GM19395 (cell line): ENCODE results near the gene SCEL.
"Not testable (repeated sequence)": the region's sequence is repeated elsewhere in the genome, so short reads cannot be mapped to it uniquely, and the experiment has no call there.

Experiments used
- ATAC-seq: cut with Tn5 transposase; IDR thresholded peaks from one replicate; pipeline ENCODE4 v1.9.1; 2021; ENCODE audit warnings: mild to moderate bottlenecking, moderate library complexity; ENCODE audit not compliant: unreplicated experiment

Gene SCEL, protein sequence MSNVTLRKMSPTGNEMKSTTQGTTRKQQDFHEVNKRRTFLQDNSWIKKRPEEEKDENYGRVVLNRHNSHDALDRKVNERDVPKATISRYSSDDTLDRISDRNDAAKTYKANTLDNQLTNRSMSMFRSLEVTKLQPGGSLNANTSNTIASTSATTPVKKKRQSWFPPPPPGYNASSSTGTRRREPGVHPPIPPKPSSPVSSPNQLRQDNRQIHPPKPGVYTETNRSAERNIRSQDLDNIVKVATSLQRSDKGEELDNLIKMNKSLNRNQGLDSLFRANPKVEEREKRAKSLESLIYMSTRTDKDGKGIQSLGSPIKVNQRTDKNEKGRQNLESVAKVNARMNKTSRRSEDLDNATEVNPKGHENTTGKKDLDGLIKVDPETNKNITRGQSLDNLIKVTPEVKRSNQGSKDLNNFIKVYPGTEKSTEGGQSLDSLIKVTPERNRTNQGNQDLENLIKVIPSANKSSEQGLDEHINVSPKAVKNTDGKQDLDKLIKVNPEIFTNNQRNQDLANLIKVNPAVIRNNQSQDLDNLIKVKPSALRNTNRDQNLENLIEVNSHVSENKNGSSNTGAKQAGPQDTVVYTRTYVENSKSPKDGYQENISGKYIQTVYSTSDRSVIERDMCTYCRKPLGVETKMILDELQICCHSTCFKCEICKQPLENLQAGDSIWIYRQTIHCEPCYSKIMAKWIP

DNA sequence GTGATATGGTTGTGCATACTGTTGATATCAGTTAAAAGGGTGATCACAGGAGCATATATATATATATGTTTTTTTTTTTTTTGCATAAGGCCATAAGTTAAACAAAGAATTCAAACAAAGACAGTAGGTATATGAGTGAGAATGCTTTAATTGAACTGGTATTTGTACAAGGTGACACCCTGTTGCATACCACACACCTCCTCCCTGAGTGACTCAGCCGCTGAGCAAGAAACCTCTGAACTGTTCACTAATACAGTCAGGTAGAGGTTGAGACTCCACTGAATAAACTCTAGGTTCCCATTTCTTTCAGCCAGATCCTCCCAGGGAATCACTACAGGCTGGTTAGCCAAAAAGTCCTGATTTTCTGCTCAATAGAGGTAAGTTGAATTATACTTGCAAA lies at the start of gene SCEL:
Gene SCEL (plus strand): TSS at position 259 of the 400 bp plus-strand sequence. CDS start 20,170 bp downstream, outside the sequence.
- no peak for ATAC-seq

DNA sequence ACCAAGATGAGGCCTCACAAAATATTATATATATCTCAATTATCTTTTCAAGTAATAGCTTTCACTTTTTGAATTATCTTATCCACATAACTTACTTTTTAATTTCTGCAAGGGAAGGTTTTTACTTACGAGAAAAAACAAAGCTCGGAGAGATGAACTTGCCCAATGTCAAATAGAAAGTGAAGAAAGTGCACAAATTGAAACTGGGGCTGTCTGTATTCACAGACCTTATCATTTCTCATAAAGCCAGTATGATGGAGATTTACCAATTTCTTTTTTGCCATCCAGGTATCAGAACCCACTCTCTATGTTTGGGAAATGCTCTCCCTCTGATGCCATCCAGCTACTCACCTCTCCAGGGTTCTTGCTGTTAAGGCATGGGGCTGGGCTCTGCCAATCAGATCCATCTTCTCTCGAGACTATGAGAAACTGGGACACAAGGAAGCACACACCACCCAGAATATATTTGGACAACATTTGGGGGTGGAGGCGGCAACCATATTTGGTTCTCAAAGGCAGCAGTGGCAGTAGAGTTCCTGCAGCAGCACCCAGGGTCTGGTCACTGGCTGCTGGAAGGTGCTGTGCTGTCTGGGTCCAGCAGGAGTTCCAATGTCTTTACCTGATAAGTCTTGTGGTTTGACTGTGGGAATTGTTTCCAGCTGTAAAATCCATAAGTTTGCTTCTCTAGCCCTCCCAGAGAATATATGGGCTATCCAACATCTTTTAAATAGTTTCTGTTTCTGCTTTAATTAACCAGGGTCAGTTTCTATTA lies 45.8 kb upstream of the SCEL start:
- ATAC-seq: peak; percentile 54

DNA sequence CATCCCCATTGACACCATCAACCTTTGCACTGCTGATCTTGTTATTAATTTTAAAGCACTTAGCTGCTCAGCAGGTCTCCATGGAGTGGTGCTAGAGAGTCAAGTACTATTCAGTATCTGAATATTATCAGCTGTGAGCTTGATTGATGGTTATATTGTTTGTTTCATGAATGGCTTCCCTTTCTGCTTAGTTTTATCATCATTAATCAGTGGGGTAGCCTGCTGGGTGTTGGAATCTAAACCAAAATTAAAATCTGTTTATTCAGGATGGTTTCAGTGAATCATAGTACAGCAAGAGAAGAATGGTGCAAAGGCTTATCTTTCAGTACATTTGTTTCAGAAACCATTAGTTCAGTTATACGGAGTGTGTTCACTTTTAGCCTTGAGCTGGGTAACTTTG lies 42.5 kb upstream of the SCEL start:
- peak; percentile 67 for ATAC-seq

DNA sequence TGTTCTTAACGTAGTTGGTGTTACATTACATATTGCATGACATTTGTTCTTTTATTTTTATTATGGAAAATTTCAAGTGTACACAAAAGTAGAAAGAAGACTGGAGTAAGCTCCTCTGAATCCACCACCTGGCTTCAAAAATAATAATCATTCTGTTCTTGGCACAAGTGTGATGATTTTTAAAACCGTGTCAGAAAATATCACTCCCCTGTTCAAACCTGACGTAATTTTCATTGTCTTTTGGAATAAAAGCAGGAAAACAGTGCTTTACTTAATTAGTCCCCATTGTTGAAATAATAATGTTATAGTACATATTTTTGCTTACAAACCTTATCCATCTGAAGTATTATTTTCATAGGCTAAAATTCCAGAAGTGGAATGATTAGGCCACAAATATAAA lies 41.3 kb upstream of the SCEL start:
- ATAC-seq: no peak

DNA sequence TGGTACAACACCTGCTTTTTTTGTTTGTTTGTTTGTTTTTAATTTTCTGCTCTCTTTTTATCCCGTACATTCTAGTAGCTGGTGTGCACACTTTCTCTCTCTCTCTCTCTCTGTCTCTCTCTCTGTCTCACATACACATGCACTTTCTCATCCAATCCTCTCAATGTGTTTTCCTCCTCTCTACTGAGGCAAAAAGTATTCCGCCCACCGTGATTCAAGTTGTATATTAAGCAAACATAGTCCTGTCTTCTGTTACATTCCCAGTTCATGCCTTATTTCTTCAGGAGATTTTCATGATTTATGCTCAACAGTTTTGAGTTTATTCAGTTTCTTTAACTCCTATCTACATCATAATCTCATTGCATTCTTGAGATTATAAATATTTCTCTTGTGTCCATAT lies 38.2 kb upstream of the SCEL start:
- no peak for ATAC-seq

DNA sequence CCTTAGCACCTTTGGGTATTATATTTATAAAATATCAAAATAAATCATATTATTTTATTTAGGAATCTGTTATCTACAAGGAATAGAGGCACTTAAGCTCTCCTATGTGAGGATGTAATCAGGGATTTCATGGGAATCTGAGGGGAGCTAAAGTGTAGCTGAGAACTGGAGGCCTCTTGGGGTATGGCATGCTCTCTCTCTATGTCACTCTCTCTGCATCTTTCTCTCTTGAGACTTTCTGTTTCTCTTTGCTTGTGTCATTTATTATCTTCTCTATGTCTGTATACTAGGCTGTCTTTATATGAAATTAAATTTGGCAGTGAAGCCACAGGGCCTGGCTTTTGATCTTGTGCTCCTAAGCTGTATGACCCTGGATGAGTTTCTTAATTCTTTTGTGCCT lies 37.7 kb upstream of the SCEL start:
- no peak for ATAC-seq

DNA sequence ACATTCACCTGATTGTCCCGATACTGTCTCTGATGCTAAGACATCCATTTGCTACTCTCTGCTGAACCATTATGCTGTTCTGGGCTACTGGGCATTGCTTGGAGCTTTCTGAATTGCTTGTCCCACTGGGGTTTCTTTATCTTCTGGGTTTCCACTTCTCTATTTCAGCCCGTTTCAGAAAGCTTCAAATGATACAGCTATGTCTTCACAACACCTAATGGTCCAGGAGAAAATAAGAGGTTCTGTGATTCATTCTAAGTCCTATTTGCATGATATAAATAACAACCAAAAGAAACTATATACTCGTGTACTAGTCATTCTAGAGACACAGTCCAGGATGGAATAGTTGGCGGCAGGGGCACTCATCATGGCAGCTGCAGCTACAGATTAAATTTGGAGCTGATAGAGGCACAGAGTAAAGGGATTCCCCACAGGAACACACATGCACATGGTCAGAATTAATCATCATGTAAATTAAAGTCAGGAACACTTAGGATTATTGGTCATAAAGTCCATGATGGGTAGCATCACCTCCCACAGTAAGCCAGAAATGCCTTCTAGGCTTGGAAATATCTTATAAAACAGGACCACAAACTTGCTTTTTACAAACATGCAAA lies 33.3 kb upstream of the SCEL start:
- ATAC-seq: peak; percentile 88

DNA sequence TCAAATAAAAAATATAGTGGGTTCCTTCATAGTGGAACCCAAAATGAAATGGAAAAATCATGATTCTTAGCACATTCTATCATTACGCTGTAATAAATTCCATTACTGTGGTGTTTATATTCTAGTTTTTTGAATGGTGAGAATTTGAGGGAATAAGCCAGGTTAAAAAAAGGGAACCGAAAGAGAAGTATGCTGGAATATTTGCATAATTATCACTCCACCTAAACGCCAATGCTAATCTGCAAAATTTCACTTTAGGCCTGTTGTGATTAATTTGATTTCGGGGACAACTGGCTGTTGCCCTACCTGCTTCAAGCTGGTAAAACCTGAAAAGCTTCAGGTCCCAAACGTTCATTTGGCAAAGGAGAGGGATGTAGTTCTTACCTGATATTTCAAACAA lies 32.1 kb upstream of the SCEL start:
- ATAC-seq: no peak

DNA sequence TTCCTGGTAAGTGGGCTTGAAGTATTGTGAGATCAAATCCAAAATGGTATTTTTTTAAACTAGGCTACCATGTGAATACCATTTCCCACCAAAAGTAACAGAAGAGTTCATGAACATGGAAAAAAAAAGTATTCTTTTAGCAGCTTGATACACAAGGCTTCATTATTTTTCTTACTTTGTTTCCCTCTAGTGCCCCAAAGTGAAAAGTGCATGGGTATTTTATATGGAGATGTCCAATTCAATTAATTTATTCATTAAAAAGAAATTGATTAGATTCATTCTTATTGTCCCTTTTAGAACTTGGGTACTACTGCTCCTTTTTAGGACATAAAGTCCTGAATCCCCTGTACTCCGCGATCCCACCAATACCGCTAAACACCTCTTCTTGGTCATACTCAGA lies 28.6 kb upstream of the SCEL start:
- ATAC-seq: no peak

DNA sequence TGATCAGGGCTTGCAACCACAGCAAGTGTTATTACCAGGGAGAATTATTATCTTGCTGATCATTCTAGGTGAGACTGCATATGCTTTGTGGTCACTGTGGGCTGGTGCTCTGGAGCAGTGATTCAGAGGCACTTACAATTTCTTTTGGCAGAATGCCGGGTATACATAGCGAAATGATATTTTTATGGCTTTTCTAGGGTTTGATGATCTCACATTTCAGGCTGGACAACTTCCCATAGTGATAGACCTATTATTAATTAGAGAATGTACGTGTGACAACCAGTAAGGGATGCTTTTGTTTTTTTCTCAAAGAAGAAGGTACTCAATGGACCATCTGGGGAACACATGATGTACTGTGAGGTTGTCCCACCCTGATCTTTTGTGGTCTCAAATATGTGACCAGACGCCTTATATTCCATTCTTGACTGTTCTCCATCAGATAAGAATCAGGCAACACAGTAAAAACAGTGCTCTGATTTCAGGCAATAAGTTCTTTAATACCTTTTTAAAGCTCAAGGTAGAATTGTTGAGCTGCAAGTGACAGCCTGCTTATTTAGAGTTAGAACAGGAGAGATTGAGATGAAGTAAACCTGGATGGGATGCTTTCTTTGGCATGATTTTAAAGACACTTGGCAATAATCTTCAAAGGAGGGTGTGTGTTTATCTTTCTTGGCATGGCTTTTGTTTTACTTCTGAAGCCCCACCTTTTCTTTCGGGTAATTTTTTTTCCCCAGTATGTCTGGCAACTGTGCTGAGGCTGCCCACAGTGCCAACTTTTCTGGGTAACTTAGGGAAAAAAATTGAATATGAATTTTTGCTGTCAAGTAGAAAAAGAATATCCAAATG lies 27.4 kb upstream of the SCEL start:
- ATAC-seq: no peak

DNA sequence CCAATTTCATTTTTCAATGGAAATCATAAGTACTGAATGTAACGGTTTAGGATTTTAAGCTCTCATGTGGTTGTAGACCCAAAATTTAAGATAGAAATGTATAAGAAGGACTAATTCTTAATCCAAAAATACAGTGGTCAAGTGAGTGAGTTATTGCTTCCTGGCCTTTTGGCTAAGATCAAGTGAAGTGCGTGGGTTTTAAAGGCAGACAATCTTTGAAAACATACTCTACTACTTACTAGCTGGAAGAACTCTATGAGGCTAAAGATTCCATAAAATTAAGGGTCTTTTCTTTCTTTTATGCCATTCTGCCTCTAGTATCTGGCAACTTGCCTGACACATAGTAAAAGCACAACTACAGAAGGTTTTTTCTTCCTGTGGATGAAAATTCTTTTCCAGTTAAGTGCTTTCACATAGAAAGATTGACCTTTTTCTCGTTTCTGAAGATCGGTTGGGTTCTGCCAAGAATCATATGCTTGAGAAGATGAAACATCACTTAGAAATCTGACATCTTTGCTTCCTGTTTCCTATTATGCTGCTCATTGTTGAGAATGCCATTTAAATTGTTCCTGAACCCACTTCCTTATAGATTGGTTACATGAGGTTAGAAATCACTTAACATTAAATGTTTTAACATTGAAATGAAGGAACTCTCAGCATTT lies 26.4 kb upstream of the SCEL start:
- ATAC-seq: no peak

DNA sequence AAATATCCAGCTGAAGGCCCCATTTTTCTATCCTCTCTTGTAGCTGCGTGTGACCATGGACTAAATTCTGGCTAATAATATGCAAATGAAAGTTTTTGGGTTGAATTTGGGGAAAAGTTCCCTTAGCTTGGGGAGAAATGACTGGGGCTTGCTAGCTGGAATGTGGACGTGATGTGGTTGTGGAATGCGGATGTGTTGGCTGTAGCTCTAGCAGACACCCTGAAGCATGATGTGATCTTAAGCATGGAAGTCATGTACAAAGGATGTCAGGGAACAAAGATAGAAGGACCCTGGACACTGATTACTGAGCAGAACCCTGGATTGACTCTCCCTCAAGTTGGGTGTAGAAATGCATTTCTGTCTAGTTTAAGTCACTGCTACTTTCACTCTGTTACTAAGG lies 25.4 kb upstream of the SCEL start:
- no peak for ATAC-seq

DNA sequence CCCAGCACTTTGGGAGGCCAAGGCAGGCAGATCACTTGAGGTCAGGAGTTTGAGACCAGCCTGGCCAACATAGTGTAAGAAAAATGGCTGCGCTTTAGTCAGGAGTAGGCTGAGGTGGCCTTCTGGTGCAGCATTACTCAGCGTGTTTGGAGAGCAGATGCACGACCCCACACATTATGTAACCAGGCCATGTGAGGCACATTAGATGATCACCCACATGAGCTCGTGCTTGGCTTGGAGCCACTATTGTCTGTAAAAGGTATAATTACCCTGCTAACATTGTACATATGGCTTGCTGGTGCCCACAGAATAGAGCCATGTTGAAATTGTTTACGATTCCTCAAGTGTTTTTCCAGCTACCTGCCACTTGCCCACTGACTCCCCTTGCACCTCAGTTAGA lies 24.0 kb upstream of the SCEL start:
- ATAC-seq: no peak

DNA sequence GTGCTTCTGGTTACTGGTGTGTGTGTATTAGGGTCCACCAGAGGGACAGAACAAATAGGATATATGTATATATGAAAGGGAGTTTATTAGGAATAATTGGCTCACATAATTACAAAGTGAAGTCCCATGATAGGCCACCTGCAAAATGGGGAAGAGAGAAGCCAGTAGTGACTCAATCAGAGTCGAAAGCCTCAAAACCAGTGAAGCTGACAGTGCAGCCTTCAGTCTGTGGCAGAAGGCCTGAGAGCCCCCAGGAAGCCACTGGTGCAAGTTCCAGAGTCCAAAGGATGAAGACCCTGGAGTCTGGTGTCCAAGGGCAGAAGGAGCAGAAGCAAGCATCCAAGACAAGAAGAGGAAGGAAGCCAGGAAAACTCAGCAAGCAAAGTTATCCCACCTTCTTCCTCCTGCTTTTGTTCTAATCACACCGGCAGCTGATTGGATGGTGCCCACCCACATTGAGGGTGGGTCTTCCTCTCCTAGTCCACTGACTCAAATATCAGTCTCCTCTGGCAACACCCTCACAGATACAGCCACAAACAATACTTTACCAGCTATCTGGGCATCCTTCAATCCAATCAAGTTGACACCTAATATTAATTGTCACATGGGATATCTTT lies 21.7 kb upstream of the SCEL start:
- peak; percentile 89 for ATAC-seq

DNA sequence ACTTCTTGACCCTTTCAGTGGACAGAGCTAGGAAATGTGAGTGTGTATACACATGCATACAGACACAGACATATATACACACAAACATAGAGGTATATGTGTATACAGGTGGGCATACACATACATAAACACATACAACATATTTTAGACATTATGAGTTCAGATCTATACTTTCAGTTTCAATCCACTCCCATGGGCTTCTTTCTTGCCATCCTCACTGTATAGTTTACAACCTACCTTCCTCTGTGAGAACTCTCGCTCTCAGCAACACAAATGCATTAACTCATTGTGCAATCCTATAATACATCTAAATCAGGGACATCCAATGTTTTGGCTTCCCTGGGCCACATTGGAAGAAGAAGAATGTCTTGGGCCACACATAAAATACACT lies 21.2 kb upstream of the SCEL start:
- ATAC-seq: peak; percentile 89

DNA sequence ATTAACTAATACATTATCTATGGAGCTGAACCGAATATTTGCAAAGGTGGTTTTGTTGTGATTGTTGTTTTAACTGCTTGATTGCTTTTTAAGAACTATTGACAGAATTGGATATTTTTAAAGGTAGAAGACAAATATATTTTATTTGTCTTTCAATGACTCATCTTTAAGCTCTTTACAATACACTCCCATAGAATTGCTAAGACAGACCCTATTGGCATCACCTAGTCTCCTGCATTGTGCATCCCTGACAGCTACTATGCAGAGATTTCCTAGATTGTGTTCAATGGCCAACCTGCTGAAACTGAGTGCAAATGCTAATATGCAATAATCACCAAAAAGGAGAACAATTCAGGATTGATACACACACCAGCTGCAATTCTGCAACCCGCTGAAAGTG lies 19.7 kb upstream of the SCEL start:
- no peak for ATAC-seq

DNA sequence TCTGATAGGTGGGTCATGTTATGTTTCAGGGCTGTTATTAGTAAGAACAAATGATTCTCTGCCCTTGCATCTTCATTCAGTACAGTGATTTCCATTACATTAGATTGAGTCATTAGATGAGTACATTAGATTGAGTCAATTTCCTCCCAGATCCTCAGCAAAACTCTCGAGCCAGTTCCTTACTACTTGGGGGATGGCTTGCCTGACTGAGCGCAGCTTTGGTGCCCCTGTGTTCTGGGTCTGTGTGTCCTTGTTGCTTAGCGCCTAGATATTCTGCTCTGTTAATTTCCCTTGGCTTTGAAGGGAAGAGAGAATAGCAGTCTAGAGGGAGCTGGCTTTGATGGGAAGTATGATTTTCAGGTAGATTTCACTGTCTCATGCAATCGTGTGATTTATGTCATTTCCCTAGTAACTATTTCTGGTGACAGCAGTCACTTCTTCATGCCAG lies 19.1 kb upstream of the SCEL start:
- no peak for ATAC-seq

DNA sequence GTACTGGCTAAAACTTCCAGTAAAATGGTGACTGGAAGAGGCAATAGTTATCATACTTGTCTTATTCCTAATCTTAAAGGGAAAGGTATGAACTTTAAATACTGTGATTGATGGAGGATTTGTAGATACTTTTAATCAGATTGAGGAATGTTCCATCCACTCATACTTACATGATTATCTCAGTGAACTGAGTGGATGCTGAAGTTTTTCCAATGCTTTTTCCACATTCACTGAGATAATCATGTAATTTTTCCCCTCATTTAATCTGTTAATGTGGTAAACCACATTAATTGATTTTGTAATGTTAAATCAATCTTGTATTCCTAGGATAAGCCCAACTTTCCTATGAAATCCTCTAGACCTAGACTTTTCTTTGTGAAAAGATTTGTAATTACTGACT lies 17.2 kb upstream of the SCEL start:
- no peak for ATAC-seq

DNA sequence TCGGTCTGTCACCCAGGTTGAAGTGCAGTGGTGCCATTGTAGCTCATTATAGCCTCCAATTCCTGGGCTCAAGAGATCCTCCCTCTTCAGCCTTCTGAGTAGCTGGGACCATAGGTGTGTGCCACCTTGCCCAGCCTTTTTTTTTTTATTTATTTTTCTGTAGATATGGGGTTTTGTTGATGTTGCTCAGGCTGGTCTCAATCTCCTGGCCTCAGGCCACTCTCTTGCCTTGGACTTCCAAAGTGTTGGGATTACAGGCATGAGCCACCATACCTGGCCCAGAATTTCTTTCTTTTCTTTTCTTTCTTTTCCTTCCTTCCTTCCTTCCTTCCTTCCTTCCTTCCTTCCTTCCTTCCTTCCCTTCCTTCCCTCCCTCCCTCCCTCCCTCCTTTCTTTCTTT lies 16.1 kb upstream of the SCEL start:
- not testable (repeated sequence) for ATAC-seq
